HFF-Myc (cell line): ENCODE measurements around the gene XPNPEP1.

Experiments
- DNase-seq: peaks from one replicate; pipeline ENCODE4 v3.0.0-alpha.2; 2011; ENCODE audit warnings: low read depth; ENCODE audit errors: extremely low read depth
- H3K4me3 ChIP-seq: replicated peaks from 2 replicates; pipeline ENCODE4 v1.5.1; 2011; ENCODE audit warnings: low read depth, mild to moderate bottlenecking, control low read depth, low read length
- TF ChIP-seq, protein P1 (sequence below): IDR thresholded peaks from 2 replicates; pipeline ENCODE4 v1.5.1; 2012; ENCODE audit warnings: mild to moderate bottlenecking, low read depth, low read length, control low read depth; ENCODE audit errors: missing control alignments

The XPNPEP1 gene

DNA sequence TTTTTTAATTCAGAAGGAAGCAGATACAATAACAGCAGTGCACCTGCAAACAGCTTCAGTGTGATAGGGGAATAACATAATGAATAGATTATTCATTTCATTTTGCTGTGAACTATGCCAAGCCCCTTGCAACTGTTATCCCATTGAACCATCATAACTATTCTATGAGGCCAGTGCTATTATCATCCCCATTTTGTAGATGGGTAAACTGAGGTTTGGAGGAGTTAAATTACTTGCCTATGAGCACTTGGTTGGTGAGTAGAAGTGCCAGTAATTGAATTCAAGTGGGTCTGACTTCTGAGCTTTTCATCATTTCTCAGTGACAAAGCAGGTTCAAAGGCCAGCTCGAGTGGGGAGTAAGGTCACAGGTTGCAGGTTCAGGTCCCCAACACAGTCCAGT is 16.8 kb upstream of the XPNPEP1 start:
- H3K4me3 ChIP-seq: no peak overlapping the region
- no peak for DNase-seq
- TF ChIP-seq, protein P1, sequence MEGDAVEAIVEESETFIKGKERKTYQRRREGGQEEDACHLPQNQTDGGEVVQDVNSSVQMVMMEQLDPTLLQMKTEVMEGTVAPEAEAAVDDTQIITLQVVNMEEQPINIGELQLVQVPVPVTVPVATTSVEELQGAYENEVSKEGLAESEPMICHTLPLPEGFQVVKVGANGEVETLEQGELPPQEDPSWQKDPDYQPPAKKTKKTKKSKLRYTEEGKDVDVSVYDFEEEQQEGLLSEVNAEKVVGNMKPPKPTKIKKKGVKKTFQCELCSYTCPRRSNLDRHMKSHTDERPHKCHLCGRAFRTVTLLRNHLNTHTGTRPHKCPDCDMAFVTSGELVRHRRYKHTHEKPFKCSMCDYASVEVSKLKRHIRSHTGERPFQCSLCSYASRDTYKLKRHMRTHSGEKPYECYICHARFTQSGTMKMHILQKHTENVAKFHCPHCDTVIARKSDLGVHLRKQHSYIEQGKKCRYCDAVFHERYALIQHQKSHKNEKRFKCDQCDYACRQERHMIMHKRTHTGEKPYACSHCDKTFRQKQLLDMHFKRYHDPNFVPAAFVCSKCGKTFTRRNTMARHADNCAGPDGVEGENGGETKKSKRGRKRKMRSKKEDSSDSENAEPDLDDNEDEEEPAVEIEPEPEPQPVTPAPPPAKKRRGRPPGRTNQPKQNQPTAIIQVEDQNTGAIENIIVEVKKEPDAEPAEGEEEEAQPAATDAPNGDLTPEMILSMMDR: no peak

GRCh38 chr10:109939315-109939961 is 16.1 kb upstream of the XPNPEP1 start:
- TF ChIP-seq, protein P1: no peak
- H3K4me3 ChIP-seq: no peak overlapping the region
- DNase-seq: no peak

DNA sequence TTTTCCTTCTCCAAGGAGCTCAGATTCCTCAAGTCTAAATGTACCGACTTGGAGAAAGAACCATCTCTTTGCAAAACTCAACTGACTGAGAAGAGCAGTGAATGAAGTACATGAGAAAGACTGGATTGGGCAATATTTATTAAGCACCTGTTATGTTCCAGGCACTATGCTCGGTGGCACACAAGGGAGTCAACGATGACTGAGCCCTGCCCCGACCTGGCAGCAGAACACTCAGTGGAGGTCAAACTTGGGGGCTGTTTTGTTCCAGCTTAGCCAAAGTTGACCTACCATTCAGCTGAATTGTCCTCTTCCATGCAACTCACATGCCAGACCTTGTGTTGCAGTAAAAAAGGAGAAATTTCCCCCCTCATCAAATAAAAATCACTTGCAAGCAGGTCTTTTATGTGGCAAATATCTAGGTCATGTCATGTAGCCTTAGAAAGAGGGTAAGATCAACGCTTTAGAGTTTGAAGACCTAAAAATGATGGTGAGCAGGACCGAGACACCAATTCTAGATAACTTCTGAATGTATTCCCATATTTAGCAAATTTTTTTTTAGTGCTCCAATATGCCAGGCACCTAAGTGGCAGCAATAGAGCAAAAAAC is 14.3 kb upstream of the XPNPEP1 start:
- no peak overlapping the region for H3K4me3 ChIP-seq
- DNase-seq: no peak
- TF ChIP-seq, protein P1: no peak

- H3K4me3 ChIP-seq: no peak overlapping the region
- DNase-seq: no peak
- TF ChIP-seq, protein P1: no peak
These were observed 11.9 kb upstream of the XPNPEP1 start for GRCh38 chr10:109934958-109935793.

DNA sequence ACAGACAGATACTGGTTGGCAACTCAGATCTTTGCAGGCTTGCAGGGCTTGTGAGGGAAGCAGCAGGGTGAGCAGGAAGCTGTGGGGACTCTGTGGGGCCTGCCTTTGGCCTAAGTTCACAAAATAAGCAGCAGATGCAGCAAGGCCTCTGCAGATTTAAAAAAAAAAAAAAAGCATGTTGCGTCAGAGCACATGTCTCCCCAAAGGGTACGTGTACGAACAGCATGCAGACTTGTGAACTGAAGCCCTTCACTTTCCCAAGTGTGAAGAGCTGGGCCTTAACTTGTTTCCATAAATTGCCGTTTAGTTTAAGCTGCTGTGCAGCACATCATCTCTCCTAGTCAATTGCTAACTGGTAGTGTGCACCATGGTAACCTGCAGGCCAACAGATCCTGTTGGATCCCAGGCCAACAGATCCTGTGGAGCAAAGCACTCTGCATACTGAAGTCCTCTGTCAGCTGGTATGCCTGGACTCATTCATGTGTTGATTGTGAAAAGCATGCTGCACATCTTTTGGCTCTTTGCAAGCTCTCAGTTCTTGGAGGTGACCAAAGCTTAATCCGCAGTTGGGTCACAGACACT is 10.8 kb upstream of the XPNPEP1 start:
- no peak overlapping the region for H3K4me3 ChIP-seq
- TF ChIP-seq, protein P1: no peak
- no peak for DNase-seq

DNA sequence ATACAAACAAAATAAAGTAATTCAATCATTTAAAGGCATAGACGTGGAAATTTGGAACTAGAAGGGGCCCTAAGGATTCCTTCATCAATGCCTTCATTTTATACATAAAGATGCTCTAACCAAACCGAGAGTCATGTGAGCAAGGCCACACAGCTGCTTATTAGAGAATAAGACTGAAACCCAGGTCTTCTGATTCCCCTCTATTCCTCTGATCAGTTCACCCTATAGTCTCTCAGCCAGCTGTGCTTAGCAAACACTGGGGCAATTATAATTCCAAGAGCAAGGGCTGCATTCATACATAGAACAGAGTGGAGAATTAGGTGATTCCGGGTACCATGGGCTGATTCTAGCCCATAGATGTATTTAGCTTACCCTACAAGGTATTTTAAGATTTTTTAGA is 9.7 kb upstream of the XPNPEP1 start:
- no peak overlapping the region for H3K4me3 ChIP-seq
- no peak for DNase-seq
- TF ChIP-seq, protein P1: no peak
